ENCODE data around the gene DUSP12. TPM values are rescaled to one million over a fixed set of nuclear protein-coding genes. Genes with fewer than 3 reads are reported as not detected.
"Not testable (repeated sequence)": the region's sequence is repeated elsewhere in the genome, so short reads cannot be mapped to it uniquely, and the experiment has no call there.

Gene DUSP12
- total RNA-seq, 2 experiments from 2014 or later = 24.1 to 27.6 TPM

DNA sequence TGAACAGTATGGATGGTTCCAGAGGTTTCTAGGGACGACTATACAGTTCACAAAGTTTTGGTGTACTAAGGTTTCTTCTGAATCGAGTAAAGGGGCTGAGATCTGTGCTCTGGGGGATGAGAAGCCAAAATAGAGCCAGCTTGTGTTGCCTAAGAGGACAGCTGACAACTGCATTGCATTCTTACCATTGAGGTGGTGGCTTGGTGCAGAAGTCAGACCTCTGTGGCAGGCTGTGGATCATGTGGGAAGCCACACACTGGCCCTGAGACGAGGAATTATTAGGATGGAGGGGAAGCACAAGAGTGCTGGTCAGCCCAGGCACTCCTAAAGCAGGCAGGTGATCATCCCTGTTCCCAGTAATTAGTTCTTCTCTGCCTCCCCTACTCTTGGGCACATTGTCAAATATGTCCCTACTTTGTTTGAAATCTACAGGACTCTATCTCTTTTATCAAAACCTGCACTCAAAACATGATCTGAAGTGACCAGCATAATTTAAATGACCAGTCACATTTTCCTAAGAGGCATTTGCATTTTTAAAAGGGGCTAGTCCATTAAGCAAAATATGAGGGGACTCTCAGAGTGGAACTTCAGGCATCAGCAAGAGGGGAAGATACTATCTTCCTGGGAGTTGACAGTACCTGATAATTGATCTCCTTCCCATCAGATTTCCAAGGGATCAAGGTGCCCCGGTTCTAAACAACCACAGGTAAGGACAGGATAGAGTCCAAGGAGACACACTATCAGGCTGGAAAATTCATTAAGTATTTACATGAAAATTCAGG, 28.4 kb upstream of the DUSP12 start, which contains the start of gene FCRLB:
Gene FCRLB, plus strand, starts transcription at position 589 of the 782 bp plus-strand sequence. CDS start 1,129 bp downstream, outside the sequence.
- ChIA-PET POLR2A (no interaction called here), CTCF (interaction anchor here (1.0 to 1.2 kb wide), 2 partner anchors 17 to 20 kb away, joined by 3 read pairs; no protein-coding TSS in a partner anchor)
- DNase-seq (no peak), ATAC-seq (no peak)
- Mint-ChIP-seq H3K27me3 (ENCODE audit: low read depth) (peaks cover 22% of the 10 kb centered on the region), H3K36me3 (ENCODE audit: low read depth) (no peaks in the 10 kb centered on the region), H3K9me3 (ENCODE audit: insufficient read depth) (no peaks in the 10 kb centered on the region), H3K27ac (peak within 1 kb of the TSS; percentile 20), H3K4me3 (no peak within 1 kb of the TSS), H3K4me1 (ENCODE audit: low read depth) (peaks cover 33% of the 10 kb centered on the region)

DNA sequence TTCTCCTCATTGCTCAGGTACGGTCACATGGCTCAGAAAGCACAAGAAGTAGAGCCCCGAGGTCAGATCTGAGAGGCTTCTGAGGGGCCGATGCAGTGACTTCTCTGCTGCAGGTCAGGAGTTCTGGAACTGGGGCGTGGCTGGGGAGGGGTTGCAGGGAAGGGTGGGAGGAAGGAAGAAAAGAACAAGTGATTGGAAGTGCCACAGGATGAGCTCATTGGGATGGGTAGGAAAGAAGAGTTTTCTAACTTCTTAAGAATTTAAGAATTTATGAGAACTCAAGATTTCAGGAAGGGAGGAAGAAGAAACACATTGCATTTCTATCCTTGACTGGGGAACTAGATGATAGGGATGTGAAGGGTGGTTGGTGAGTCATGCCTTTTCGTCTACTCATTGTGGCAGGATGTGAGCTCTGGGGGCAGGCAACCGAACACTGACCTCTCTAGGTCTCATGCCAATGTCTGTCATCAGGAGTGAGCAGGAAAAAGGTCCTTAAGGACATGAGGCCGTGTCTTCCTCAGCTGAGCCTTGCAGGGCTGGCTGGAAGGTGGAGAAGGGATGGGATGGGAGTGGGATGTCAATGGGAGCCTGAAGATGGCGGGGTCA, 27.7 kb upstream of the DUSP12 start:
- H3K4me3 Mint-ChIP-seq = no peak overlapping the region
- H3K4me1 Mint-ChIP-seq (ENCODE audit: low read depth) = peaks cover 33% of the 10 kb centered on the region
- peaks cover 22% of the 10 kb centered on the region for H3K27me3 Mint-ChIP-seq (ENCODE audit: low read depth)
- ATAC-seq = no peak
- POLR2A ChIA-PET = no interaction called here
- no peaks in the 10 kb centered on the region for H3K9me3 Mint-ChIP-seq (ENCODE audit: insufficient read depth)
- no peak overlapping the region for H3K27ac Mint-ChIP-seq
- no peaks in the 10 kb centered on the region for H3K36me3 Mint-ChIP-seq (ENCODE audit: low read depth)
- CTCF ChIA-PET = interaction anchor here (1.2 kb wide), 1 partner anchor 20 kb away, joined by 3 read pairs; no protein-coding TSS in a partner anchor
- DNase-seq = no peak

DNA sequence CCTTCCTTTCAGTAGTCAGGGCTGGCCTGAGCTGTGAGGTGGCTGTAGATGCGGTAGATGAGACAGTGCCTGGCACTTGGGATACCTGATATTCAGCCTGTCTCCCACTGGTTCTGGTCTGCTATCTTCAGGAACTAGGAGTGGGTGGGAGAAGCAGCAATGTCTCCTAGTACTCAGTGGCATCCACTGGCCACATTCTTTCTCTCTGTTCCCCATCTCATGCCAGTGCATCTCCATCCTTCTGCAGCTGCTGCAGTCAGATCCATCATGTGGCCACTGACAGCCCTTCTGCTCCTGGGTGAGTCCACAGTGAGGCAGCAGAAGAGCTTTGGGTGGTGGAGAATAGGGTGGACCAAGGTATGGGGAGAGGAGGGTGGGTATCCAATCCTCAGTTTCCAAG, 27.2 kb upstream of the DUSP12 start:
- Mint-ChIP-seq H3K27ac (no peak overlapping the region), H3K27me3 (ENCODE audit: low read depth) (peaks cover 19% of the 10 kb centered on the region), H3K36me3 (ENCODE audit: low read depth) (no peaks in the 10 kb centered on the region), H3K9me3 (ENCODE audit: insufficient read depth) (no peaks in the 10 kb centered on the region), H3K4me3 (no peak overlapping the region), H3K4me1 (ENCODE audit: low read depth) (peaks cover 33% of the 10 kb centered on the region)
- no peak for DNase-seq
- ChIA-PET POLR2A (interaction anchor here (0.6 kb wide), 1 partner anchor 16 kb away, joined by 3 read pairs; no protein-coding TSS in a partner anchor), CTCF (interaction anchor here (1.2 to 1.3 kb wide), 2 partner anchors 16 to 19 kb away, joined by 3 to 6 read pairs; no protein-coding TSS in a partner anchor)
- ATAC-seq = no peak

DNA sequence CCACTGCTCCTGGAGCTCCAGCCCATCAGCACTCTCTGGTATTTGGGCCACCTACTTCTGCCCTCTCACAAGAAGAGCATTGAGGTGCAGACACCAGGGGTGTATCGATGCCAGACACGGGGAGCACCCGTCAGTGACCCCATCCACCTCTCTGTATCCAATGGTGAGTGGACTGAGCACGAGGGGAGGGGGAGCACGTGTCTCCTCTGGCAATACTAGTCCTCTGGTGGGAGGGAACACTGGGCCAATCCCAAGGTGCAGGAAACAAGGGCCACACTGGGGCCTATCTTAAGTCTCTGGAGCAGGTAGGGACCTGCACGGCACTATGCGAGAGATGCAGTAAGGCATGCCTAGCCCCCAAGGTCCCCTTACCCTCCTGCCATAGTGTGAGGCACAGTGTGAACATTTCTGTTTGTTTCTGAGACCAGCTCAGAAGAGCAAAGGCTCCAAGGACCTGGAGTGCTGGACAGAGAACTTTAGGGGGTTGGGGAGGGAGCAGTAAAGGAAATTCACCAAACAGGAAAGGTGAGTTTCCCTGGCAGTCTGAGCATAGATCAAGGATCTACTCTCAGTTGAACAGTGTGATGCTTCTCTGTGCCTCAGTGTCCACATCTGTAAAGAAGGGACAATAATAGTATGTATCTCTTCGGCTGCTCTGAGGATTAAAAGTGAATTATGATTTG, 26.0 kb upstream of the DUSP12 start:
- POLR2A ChIA-PET = no interaction called here
- Mint-ChIP-seq H3K9me3 (ENCODE audit: insufficient read depth) (no peaks in the 10 kb centered on the region), H3K27ac (no peak overlapping the region), H3K36me3 (ENCODE audit: low read depth) (no peaks in the 10 kb centered on the region), H3K4me1 (ENCODE audit: low read depth) (peaks cover 42% of the 10 kb centered on the region), H3K4me3 (no peak overlapping the region), H3K27me3 (ENCODE audit: low read depth) (peaks cover 19% of the 10 kb centered on the region)
- CTCF ChIA-PET = interaction anchor here (1.3 kb wide), 1 partner anchor 14 kb away, joined by 6 read pairs; no protein-coding TSS in a partner anchor
- no peak for DNase-seq
- ATAC-seq = no peak

DNA sequence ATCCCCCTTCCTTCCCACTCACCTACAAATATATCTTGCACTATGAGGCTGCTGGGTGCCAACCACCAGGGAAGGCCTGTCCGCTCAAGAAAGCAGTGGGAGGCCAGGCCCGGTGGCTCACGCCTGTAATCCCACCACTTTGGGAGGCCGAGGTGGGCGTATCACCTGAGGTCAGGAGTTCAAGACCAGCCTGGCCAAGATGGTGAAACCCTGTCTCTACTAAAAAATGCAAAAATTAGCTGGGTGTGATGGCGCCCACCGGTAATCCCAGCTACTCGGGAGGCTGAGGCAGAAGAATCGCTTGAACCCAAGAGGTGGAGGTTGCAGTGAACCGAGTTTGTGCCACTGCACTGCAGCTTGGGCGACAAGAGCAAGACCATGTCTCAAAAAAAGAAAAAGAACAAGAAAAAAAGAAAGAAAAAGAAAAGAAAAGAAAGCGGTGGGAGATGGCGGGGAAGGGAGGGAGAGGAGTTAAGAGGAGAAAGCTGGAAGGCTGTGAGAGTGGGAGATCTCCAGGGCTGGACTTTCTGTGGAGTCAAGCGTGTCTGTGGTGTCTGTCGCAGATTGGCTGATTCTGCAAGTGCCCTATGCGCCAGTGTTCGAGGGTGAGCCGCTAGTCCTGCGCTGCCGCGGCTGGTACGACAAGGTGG, 24.2 kb upstream of the DUSP12 start:
- ATAC-seq; DNase-seq; H3K9me3 Mint-ChIP-seq (ENCODE audit: insufficient read depth); H3K36me3 Mint-ChIP-seq (ENCODE audit: low read depth): not testable (repeated sequence)
- Mint-ChIP-seq H3K27me3 (ENCODE audit: low read depth) (peaks cover 23% of the 10 kb centered on the region), H3K4me1 (ENCODE audit: low read depth) (peaks cover 53% of the 10 kb centered on the region), H3K4me3 (peak overlapping the region; percentile 87), H3K27ac (peak overlapping the region; percentile 95)
- ChIA-PET POLR2A (interaction anchor here (1.2 to 2.7 kb wide), 3 partner anchors 8 to 24 kb away, joined by 3 to 21 read pairs (median 13); partner anchors contain the start of gene DUSP12), CTCF (interaction anchor here (0.9 to 6.5 kb wide), 4 partner anchors 10 to 312 kb away, joined by 3 to 103 read pairs (median 6); no protein-coding TSS in a partner anchor)

DNA sequence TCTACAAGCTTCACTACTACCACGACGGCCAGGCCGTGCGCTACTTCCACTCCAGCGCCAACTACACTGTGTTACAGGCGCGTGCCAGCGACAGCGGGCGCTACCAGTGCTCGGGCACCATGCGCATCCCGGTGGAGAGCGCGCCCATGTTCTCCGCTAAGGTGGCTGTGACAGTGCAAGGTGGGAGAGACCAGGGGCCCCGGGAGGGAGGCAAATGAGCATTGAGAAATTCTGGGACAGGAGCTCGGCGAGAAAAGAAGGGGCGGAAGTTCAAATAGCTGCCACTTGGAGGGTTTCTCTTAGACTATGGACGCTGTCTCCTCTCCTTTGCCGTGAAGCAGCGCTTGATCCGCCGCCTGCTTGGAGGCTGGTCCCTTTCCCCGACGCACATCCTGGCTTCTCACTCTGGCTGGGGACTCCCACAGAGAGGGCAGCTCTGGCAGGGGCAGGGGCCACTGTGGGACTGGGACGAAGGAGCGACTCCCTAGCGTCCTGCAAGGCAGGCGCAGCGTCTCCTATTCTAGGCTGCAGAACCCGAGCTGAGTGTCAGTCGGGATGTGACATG, 23.6 kb upstream of the DUSP12 start:
- Mint-ChIP-seq H3K27ac (peak overlapping the region; percentile 95), H3K4me3 (peak overlapping the region; percentile 87), H3K36me3 (ENCODE audit: low read depth) (no peaks in the 10 kb centered on the region), H3K4me1 (ENCODE audit: low read depth) (peaks cover 59% of the 10 kb centered on the region), H3K27me3 (ENCODE audit: low read depth) (peaks cover 21% of the 10 kb centered on the region), H3K9me3 (ENCODE audit: insufficient read depth) (no peaks in the 10 kb centered on the region)
- ATAC-seq = peak; percentile 34
- peak; percentile 53 for DNase-seq
- CTCF ChIA-PET = interaction anchor here (0.7 to 6.5 kb wide), 9 partner anchors 9 to 311 kb away, joined by 3 to 103 read pairs (median 4); partner anchors contain the start of gene DUSP12
- POLR2A ChIA-PET = interaction anchor here (1.0 to 2.7 kb wide), 5 partner anchors 8 to 44 kb away, joined by 3 to 21 read pairs (median 4); partner anchors contain the start of gene DUSP12

DNA sequence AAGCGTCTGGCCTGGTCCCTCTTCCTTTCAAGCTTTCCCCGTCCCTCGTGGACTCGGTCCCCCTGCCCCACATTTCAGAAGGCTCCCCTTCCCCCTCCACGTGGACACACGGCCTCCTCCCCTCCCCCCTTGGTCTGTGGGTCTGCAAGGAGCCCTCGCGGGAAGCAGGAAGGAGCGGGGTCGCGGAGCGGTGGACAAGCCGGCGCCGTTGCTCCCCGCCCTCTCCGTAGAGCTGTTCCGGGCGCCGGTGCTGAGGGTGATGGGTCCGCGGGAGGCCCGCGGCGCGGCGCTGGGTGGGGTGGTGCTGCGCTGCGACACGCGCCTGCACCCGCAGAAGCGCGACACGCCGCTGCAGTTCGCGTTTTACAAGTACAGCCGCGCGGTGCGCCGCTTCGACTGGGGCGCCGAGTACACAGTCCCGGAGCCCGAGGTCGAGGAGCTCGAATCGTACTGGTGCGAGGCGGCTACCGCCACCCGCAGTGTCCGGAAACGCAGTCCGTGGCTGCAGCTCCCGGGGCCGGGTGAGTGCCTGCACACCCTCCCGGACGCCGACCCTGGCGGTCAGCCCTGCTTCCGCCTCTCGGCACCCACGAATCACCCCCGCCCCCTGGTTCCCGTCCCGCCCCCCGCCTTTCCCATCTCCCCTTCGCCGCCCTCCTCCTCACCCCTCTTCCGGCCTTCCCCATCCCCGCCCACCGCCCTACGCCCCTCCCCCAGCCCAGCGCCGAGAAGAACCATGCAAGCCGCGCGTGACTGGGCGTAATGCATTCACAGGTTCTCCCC, 22.9 kb upstream of the DUSP12 start:
- ChIA-PET CTCF (interaction anchor here (0.6 to 6.5 kb wide), 9 partner anchors 10 to 238 kb away, joined by 3 to 103 read pairs (median 4); partner anchors contain the start of gene DUSP12), POLR2A (interaction anchor here (0.7 to 2.7 kb wide), 6 partner anchors 11 to 43 kb away, joined by 3 to 21 read pairs (median 4); partner anchors contain the start of gene DUSP12)
- ATAC-seq (peak; percentile 71), DNase-seq (peak; percentile 85)
- Mint-ChIP-seq H3K36me3 (ENCODE audit: low read depth) (no peaks in the 10 kb centered on the region), H3K27ac (peak overlapping the region; percentile 95), H3K4me3 (peak overlapping the region; percentile 87), H3K4me1 (ENCODE audit: low read depth) (peaks cover 60% of the 10 kb centered on the region), H3K9me3 (ENCODE audit: insufficient read depth) (no peaks in the 10 kb centered on the region), H3K27me3 (ENCODE audit: low read depth) (peaks cover 22% of the 10 kb centered on the region)

DNA sequence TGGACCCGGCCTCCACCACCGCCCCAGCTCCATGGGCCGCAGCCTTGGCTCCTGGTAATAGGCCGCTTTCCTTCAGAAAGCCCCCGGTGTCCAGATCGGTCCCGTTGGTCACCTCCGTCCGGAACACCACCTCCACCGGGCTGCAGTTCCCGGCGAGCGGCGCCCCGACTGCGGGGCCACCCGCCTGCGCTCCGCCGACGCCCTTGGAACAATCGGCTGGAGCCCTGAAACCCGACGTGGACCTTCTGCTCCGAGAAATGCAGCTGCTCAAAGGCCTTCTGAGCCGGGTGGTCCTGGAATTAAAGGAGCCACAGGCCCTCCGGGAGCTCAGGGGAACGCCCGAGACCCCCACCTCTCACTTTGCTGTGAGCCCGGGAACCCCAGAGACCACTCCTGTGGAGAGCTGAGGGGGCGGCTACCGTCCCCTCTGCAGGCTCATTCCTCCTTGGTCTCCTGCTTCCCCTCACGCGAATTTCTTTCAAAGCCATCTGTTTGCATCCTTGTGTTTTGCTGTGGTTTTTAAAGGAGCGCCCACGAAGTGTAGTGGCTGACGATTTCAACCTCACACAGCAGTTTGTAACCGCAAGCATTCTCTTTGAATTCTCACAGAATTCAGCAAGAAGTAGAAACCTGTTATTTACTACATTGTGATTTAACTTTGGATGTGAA, 22.2 kb upstream of the DUSP12 start:
- POLR2A ChIA-PET = interaction anchor here (0.7 to 2.7 kb wide), 6 partner anchors 10 to 42 kb away, joined by 3 to 21 read pairs (median 4); partner anchors contain the start of gene DUSP12
- Mint-ChIP-seq H3K36me3 (ENCODE audit: low read depth) (no peaks in the 10 kb centered on the region), H3K27ac (peak overlapping the region; percentile 95), H3K27me3 (ENCODE audit: low read depth) (peaks cover 20% of the 10 kb centered on the region), H3K9me3 (ENCODE audit: insufficient read depth) (no peaks in the 10 kb centered on the region), H3K4me1 (ENCODE audit: low read depth) (peaks cover 54% of the 10 kb centered on the region), H3K4me3 (peak overlapping the region; percentile 87)
- CTCF ChIA-PET = interaction anchor here (0.6 to 6.5 kb wide), 5 partner anchors 12 to 239 kb away, joined by 3 to 103 read pairs (median 6); no protein-coding TSS in a partner anchor
- ATAC-seq (peak; percentile 22), DNase-seq (peak; percentile 72)

DNA sequence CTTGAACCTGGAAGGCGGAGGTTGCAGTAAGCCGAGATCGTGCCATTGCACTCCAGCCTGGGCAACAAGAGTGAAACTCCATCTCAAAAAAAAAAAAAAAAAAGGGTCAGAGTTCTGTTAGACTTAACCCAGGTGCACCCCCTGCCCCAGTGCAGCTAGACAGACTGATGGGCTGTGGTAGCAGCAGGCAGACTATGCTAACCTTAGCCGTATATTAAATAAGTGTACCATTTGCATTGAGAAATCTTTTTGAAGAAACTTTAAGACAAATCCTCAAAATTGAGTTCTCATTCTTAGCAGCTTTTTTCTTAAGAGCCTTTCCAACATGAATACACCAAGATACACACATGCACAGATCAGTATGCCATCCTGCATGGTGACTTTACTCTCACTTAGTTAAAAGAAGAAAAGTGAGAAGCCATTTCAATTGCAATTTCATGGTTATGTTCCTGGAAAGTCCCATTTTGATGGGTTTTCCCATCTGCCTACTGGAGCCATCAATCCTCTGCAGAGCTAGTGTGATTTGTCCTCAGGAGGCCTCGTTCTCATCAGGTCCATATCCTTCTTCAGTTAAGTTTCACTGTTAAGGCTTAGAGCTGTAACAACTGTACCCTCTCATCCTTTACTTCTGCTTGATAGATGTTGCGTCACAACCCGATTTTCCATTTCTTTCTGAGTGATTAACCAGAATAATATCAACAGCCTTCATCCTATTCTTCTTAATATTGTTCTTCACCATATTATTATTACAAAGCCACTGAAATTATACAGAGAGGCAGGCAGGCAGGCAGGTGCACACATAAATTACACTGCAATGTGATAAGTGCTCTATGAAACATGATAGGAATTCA, 21.0 kb upstream of the DUSP12 start:
- POLR2A ChIA-PET = no interaction called here
- no peak overlapping the region for H3K27ac Mint-ChIP-seq
- peaks cover 54% of the 10 kb centered on the region for H3K4me1 Mint-ChIP-seq (ENCODE audit: low read depth)
- DNase-seq (no peak), ATAC-seq (no peak)
- H3K4me3 Mint-ChIP-seq = no peak overlapping the region
- peaks cover 19% of the 10 kb centered on the region for H3K27me3 Mint-ChIP-seq (ENCODE audit: low read depth)
- no peaks in the 10 kb centered on the region for H3K9me3 Mint-ChIP-seq (ENCODE audit: insufficient read depth)
- H3K36me3 Mint-ChIP-seq (ENCODE audit: low read depth) = no peaks in the 10 kb centered on the region
- CTCF ChIA-PET = interaction anchor here (1.2 to 6.5 kb wide), 4 partner anchors 11 to 288 kb away, joined by 3 to 103 read pairs (median 4); no protein-coding TSS in a partner anchor

Measured in activated CD8-positive, alpha-beta T cell treated with anti-CD3 and anti-CD28 coated beads, Interleukin-2, amount 10 ng/mL, durations not matched to agents 7 days and 5 days (primary cell).